NCI-H146 treated with DMSO at 0.1 percent for 48 hours (cell line): ENCODE results near the gene COL18A1.

Source experiments
- DNase-seq: peaks from one replicate; lab custom pipeline; 2025; ENCODE audit not compliant: unreplicated experiment; lab: John Stamatoyannopoulos, UW

COL18A1 gene

DNA sequence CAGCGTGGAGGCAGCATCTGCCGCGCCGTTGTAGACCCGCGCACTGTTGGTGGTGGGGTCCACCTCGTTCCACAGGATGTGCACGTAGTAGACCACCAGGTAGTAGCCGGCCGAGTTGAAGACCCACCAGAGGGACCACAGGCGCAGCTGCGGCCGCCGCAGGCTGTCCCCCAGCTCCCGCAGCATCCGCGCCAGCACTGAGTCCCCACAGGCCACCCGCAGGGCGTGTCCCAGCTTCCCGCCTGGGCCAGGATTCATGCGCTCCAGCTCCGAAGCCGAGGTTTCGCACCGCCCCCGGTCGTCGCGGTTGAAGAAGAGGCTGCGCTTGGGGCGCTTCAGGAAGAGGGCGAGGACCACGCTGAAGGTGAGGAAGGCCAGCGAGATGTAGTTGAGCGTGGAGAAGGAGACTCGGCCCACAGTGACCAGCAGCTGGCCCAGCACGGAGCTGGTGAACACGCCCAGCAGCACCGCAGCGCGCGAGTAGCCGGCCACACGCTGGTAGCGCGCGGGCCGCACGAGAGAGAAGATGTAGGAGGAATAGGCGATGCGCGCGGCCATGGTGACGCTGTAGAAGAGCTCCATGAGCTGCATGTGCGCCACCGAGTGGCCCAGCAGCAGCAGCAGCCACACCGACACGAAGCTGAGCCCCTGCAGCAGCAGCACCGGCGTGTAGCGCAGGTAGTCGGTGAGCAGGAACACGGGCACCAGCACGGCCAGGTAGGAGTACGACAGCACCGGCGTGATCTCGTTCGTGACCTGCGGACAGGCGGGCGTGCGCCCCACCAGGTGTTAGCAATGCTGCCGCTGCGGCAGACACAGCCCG is 126.6 kb downstream of the COL18A1 start:
- no peak for DNase-seq

DNA sequence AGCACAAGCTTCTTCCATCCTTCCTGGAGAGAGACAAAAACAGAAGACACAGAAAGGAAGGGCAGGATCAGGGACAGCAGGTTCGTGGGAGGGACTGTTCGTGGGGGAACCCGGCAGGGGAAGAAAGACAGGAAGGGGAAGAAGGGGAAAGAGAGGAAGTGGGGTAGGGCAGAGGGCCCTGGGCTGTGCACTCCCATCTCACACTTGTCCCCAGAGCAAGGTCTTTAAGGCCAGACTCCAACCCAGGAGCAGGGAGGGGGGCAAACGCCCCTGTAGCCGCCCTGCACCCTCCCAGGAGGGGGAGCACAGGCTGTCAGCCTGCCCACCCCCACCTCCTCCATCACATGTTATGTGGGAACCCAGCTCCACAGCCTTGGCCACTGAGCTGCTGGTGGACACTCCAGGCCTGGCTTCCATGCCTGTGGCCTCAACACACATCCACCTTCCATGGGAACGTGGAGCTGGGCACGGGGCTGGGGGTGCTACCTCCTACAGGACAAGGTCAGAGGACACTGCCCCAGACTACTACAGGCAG is 127.9 kb downstream of the COL18A1 start:
- DNase-seq = no peak

DNA sequence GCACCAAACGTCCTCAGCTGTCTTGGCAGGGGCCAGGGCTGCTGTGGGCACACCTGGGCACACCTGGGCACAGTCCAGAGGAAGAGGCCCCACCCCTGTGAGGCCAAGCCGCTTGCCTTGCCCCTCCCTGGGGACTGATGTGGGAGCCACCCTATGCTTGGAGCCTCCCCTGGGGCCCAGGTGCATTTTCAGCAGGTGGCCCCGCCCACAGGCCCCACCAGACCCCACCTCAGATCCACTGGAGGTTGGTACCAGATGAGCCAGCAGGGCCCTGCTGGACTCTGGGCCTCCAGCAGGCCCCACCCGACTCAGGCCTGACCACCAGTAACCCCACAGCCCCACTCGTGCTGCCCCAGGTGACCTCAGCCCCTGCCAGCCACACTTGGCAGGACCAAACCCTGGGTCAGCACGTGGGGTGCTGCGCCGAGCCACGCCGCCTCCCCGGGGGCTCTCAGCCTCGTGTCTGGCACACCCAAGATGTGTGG is 128.4 kb downstream of the COL18A1 start:
- no peak for DNase-seq

DNA sequence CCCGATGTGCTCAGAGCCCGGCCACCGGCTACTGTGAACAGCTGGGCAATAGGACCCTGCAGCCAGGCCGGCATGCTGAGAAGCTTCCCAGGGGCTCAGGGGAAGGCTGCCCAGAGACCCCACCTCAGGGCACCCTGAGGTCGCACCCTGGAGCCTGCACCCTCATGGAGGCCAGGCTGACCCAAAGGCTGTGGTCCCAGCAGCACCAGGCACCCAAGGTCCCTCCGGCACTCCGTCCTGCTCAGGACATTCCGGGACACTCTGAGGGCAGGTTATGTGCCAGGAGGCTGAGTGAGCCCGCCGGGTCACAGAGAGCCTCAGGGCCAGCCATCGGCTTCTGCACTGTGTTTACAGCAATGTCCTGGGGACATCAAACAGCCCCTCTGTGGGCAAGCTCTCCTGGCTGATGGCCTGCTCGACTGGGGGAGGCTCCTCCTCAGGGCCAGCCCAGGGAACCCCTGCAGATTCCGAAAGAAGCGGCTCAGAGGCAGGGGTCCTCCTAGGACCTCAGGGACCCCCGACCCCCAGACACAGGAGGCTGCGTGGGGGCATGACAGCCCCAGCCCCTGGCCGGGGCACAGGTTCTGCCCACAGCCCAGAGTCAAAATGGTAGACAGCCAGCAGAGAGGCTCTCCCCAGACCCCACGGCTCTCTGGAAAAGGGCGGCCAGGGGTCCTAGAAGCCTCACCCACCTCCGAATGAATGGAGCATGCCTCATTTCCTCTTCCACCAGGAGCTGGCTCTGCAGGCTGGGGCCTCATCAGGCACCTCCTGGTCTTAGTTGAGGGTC is 129.1 kb downstream of the COL18A1 start:
- DNase-seq = no peak

DNA sequence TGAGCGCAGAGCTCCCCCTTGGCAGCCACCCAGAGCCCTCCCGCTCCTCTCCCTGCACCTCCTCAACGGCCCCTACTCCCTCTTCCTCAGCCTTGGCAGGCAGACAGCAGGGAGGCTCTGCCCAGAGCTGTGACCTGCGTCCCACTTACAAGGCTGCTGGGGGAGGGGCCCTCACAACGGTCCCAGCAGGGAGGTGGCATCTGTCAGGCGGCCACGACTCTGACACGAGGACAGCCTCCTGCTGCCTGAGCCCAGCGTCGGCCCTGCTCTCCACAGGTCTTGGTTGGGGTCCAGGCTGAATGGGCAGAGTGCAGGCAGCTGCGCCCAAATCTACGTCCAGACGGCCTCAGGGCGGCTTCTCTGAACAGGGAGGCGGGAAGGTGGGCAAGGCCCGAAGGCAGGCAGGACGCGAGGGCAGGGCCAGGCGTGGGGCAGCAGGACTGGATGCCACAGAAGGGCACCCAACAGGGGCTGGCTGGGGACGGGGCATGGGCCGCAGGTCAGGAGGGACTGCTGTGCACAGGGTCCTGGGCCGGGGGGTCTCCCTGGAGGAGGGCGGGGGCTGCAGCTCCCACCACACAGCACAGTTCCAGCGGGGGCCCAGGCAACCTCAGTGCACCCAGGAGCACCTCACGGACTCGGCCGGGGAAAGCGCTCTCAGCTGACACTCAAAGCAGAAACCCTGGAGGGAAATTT is 129.8 kb downstream of the COL18A1 start:
- DNase-seq = no peak

DNA sequence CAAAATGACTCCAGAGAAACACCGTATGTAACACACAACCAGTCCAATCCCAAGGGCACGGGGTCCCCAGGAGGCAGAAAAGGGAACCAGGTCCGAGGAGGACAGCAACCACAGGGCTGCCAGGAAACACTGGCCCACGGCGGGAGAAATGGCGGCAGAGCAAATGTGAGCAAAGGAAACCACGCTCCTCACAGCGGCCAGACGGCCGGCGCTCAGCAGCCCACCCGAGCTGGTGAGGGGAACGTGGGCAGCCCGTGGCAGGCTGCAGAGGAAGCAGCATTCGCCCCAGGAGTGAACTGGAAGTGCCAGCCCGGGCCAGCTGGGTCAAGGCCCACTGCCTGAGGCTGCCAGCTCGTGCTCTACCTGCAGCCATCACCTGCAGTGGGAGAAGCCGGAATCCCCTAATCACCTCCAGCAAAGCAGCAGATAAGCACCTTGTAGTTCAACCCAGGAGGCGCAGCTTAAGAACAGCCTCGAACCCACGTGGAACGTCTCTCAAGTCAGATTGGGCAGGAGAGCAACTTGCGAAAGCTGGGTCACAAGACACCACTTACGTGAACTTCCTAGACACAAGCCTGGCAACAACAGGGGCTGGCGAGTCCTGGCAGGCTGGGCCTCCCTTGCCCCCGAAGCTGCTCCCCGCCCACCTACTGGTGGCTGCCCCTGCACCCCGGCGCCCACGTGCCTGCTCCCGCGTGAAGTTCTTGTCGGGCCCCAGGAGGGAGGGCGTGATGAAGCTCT is 130.5 kb downstream of the COL18A1 start:
- DNase-seq = no peak

DNA sequence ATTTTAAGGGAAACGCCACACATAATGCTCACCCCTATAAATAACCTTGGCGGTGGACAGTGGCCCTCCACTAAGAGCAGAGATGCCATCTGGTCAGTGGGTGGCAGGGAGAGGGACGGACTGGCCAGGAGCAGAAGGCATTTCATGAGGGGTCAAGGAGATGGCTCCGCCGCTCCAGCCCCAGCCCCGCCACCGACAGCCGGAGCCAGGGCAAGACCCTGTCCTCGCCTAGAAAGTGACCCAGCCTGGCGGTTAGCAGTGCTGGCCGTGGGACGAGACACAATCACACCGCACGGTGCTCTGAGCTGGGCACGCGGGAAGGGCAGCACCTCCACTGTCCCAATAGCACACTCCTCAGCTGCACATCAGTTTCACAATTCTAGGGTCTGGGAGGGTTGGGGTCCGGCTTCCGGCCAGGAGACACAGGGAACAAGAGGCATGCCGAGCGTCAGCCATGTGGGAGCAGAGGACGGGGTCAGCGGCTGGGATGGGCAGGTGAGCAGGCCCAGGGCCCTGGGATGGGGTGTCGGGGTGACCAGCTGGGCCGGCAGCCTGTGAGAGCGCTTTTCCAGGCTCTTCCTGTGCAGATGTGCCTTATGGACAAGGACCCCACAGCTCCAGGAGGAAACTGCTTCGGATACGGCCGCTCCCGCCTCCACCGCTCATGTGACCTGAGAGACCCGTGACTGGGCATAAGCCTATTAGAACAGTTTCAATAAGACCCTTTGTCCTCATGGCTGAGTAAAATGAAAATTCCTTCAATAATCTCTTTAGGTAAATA is 131.5 kb downstream of the COL18A1 start:
- no peak for DNase-seq

DNA sequence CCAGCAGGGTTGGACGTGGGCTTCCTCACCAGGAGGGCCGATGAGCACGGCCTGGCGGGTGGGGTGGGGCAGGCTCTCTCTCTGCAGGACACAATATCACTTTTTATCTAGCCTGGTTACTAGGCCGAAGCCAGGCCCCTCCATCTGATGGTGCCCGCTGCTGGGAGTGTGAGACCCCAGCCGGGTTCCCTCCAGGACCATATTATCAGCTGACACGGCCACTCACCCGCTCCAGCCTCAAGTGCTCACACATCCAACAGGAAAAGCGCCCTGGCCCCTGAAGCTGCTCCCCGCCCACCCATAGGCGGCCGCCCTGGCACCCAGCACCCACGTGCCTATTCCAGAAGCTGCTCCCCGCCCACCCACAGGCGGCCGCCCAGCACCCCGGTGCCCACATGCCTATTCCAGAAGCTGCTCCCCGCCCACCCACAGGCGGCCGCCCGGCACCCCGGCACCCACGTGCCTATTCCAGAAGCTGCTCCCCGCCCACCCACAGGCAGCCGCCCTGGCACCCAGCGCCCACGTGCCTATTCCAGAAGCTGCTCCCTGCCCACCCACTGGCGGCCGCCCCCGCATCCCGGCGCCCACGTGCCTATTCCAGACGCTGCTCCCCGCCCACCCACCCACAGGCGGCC is 132.3 kb downstream of the COL18A1 start:
- no peak for DNase-seq

DNA sequence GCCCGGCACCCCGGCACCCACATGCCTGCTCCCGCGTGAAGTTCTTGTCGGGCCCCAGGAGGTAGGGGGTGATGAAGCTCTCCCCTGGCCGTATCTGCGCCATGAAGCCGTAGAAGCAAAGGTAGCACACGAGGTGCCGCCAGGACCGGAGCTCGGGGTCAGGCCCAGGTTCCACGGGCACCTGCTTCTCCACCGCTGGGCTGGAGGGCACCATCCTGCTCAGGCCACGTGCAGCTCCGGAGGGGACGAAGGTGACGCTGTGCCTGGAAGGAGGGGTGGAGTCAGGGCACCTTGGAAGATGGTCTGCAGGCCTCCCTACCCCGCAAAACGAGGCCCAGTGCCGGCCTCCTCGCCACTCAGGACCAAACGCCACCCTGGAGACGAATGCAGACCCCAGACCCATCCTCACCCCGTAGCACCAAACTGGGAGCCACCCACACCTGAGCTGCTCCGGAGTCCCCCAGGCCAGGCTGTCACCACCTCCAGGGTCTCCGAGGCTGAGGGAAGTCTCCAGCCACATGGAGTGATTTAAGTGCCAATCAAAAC is 132.9 kb downstream of the COL18A1 start:
- no peak for DNase-seq

DNA sequence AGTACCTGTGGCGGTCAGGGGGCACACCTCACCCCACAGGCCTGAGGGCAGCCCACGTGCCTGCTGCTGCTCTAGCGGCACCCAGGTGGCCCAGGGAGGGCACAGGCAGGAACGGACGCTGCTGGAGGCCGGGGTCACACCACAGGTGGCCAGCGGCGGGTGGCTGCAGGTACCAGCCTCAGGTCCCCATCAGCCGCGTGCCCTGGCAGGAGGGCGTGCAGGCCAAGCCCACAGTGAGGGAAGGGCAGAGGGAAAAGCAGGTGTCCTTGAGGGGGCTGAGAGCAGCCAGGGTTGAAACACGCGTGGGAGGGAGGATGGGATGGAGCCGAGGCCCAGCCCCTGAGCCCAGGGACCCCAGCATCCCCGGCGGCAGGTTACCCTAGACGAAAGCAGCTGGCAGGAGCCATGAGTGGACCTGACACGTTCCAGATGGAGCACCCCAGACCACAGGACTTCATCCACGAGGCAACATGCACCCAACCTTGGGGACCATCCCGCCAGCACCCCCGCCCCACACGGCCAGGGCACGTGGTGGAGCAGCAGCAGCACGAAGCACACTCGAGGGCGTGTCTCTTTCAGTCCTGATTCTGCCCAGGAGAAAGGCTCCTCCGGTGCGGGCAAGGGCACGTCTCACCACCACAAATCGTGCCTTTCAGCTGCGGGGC is 133.5 kb downstream of the COL18A1 start:
- DNase-seq = no peak

DNA sequence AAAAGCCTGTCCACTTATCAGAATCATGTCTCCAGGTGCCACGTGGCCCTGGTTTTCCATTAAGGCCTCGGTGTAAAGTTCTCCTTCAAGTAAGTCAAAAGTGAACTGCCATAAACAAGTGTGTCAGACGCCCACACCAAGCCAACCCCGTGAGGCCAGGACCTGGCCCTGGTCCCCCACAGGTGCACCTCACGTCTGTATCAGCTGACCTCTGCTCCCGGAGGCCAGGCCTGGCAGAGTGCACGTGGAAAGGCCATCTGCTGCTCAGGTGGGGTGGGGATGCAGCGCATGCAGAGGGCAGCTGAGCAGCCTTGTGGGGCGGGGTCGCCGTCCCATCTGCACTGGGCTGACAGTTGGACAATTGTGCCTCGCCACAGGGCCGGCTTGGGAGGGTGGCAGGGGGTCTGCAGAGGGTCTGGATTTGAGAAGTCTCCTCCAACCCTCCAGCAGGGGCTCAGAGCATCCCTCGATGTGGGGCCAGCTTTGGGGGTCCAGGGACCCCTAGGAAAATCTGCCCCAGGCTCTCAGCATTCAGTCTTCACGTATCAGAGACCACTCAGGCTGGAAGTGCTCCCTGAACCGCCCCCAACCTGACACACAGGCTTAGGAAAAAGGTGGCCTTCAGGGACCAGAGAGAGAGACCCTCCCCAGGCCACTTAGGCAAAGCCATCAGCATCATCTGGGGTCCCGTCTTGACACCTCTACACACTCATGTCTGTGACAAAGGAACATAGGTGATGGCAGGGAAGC is 134.3 kb downstream of the COL18A1 start:
- DNase-seq = no peak

DNA sequence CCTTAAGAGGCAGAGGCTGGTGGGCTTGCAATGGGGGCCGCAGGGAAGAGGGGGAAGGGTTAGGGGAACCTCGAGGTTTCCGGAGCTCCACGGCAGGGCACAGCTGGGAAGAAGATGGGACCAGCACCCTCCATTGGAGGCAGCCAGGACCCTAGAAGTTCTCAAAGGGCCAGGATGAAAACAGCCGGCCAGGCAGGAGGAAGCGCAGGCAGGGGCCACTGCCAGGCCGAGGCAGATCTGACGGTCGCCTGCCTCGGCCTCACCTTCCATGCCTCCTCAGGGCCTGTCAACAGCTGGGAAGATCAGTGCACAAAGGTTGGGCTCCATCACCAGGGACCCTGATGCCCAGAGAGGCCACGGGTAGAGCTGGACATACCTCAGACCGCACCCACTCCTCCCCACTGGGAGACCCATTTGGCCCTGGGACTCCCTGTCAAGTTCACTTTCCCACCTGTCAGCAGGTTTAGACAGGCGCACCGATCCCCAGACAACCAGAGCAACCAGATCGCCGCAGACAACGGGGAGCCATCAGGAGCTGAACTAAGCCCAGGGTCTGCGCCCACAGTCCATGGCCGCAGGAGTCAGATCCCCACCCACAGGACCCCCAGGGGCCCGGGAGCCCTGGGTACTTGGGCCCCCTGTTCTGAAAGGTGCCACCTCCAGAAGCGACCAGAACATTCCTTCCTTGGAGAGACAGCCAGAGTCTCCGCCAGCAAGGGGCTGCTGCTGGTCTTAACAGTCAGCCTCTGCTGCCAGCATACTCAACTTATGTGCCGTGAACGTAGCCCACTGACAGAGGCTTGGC is 135.0 kb downstream of the COL18A1 start:
- DNase-seq = no peak

DNA sequence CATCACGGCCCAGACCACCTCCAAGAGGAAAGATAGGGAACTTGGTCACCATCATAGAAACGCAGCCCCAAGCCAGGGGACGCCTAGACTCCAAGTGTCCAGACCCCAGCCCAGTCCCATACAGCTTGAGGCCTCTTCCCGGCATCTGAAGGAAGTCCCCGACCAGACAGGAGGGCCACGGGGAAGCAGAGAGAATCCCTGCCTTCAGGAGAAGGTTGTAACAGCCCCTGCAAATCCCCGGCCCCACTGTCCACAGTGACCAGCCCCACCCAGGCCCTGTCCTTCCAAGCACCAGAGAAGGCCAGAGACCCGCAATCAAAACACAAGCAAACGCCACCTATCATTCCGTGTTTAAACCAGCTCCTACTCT is 135.6 kb downstream of the COL18A1 start:
- no peak for DNase-seq

DNA sequence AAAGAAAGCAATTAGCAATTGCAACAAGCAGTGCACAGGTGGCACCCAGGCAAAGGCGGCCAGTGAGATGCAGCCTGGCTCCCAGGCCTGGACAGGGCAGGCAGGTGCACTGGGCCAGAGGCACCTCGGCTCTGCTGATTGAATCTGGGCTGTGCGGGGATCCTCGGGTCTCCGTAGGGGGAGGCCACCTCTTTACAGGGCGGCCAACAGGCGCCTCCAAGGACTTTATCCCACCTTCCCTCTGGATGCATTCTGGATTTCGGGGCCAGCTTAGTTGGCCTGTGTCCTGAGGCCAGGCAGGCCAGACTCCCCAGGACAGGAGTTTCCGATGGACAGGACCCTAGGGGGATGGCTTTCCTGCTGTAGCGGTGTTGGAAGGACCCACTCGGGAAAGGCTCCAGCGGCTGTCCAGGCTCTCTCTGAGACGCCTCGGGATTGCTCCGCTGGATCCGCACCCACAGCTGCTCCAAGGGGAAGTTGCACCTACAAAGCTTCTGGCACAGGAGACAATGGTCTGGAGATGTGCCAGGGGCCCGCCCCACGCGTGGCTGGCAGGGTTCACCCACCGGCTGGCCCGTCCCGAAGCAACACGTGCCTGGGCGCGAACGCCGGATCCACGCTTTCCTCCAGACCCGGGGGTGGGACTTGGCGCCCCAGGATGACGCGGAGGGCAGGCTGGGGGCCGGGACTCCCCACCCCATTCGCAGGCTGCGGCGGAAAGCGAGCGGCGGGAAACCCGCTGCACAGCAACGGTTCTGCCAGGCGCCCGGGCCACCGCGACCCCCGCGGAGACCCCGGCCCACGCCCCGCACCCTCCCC is 136.5 kb downstream of the COL18A1 start:
- DNase-seq = no peak

DNA sequence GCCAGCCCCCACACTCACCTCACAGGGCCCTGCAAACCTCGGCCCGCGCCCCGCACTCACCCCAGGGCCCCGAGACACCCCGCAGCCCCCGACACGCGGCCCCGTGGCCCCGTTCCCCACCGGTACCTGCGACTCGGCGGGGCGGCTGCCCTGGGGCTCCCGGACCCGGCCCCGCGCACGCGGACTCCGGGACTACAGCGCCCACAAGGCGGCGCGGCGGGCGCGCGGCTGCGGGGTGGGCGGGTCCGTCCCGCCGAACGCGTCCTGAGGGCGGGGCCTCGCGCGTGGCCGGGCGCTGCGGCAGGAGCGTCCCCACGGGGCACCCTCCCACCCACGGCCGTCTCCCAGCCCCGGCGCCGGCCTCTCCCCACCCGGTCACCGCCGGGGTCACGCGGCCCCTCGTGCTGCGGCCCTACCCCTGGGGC is 137.3 kb downstream of the COL18A1 start, which contains the start of gene SLC19A1:
Gene SLC19A1, minus strand, starts transcription at position 199 of the 425 bp plus-strand sequence. CDS start 4,481 bp downstream, outside the sequence.
- no peak for DNase-seq
